Brain microvascular endothelial cell (primary cell): ENCODE data around the gene ERI3.

Experiments
- DNase-seq: peaks from one replicate; pipeline ENCODE4 v3.0.0-alpha.2; 2020
- H3K27ac ChIP-seq: fragments of 250-450 bp; sonication (Bioruptor Pico); 2 replicates; pipeline ENCODE4 v1.5.1; 2020; ENCODE audit warnings: mild to moderate bottlenecking, moderate library complexity
- H3K27me3 ChIP-seq: fragments of 250-450 bp; sonication (Bioruptor Pico); replicated peaks from 2 replicates; pipeline ENCODE4 v1.5.1; 2020; ENCODE audit warnings: mild to moderate bottlenecking
- H3K36me3 ChIP-seq: fragments of 250-450 bp; sonication (Bioruptor Pico); replicated peaks from 2 replicates; pipeline ENCODE4 v1.5.1; 2020; ENCODE audit warnings: mild to moderate bottlenecking
- H3K4me3 ChIP-seq: 2 replicates; pipeline ENCODE4 v1.5.1; 2011; ENCODE audit warnings: low read depth, mild to moderate bottlenecking, control low read depth, low read length, moderate library complexity
- in situ Hi-C: cut with HindIII; loops from 2 replicates; pipeline ENCODE4 v1.10.0; 2017; ENCODE audit warnings: low sequenced_read_pairs, low pct_ligation_motif_present
- TF ChIP-seq, protein P1 (sequence below): IDR thresholded peaks from 2 replicates; pipeline ENCODE4 v1.5.1; 2011; ENCODE audit warnings: low read depth, mild to moderate bottlenecking, moderate library complexity, low read length, control low read depth, inconsistent platforms; ENCODE audit errors: missing control alignments

Gene ERI3

DNA sequence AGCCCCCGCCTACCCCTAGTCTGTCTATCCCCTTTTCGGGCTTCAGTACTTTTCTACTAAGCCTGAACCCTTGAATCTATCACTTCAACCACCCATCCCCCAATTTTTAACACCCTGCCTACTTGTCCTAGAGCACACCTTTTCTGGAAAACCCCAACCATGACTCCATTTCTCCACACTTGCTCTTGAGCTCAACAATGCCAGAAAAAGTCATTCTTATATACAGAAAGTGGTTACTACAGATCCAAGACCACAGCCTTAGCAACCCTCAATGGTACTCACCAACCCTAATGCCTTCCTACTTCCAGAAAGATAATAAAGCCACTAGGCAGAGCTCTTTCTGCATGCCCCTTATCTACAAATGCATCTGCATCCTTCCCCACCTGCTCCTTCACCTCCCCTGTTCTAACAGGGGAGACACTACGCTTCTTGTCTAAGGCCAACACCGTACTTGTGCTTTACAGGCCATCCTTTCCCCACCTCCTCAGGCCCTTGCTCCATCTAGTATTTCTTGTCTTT, 100.6 kb downstream of the ERI3 start:
- H3K27ac ChIP-seq: no peak overlapping the region
- H3K27me3 ChIP-seq: no peaks in the 10 kb centered on the region
- H3K36me3 ChIP-seq: no peaks in the 10 kb centered on the region
- TF ChIP-seq, protein P1, sequence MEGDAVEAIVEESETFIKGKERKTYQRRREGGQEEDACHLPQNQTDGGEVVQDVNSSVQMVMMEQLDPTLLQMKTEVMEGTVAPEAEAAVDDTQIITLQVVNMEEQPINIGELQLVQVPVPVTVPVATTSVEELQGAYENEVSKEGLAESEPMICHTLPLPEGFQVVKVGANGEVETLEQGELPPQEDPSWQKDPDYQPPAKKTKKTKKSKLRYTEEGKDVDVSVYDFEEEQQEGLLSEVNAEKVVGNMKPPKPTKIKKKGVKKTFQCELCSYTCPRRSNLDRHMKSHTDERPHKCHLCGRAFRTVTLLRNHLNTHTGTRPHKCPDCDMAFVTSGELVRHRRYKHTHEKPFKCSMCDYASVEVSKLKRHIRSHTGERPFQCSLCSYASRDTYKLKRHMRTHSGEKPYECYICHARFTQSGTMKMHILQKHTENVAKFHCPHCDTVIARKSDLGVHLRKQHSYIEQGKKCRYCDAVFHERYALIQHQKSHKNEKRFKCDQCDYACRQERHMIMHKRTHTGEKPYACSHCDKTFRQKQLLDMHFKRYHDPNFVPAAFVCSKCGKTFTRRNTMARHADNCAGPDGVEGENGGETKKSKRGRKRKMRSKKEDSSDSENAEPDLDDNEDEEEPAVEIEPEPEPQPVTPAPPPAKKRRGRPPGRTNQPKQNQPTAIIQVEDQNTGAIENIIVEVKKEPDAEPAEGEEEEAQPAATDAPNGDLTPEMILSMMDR: no peak
- no peak for DNase-seq
- in situ Hi-C loops: no loop called here
- H3K4me3 ChIP-seq: no peak overlapping the region

DNA sequence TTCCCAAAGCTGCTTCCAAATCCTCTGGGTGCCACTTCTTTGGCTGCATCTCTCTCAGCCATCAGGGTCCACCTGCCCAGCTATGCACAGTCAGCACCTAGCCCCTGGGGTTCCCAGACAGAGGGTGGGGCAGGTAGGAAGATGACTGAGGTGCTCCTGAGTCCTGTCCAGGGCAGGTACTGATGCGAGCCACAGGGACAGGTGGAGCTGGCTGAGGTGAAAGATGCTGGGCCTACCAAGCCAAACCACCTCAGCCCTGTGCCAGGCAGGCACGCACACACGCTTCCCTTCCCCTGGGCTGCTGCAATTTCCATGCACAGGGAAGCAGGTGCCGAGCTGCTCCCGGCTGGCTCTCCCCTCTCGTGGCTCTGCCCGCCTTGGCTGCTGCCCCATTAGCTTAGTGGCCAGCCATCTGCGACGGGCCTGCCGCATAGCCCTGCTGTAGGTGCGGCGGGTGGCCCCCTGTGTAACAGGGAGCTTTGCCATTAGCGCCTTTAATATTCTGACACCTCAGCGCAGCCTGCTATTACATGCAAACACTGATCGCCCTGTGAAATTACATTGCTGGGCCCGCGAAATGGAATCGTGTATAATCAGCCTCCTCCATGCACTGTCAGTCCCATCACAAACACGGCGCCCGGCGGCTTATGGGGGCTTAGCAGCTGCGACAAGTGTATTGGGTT, 102.9 kb downstream of the ERI3 start:
- H3K4me3 ChIP-seq: no peak overlapping the region
- no peaks in the 10 kb centered on the region for H3K36me3 ChIP-seq
- in situ Hi-C loops: no loop called here
- no peak overlapping the region for H3K27ac ChIP-seq
- TF ChIP-seq, protein P1: no peak
- no peaks in the 10 kb centered on the region for H3K27me3 ChIP-seq
- no peak for DNase-seq

GRCh38 chr1:44251486-44251885, 103.6 kb downstream of the ERI3 start:
- H3K36me3 ChIP-seq: no peaks in the 10 kb centered on the region
- in situ Hi-C loops: no loop called here
- TF ChIP-seq, protein P1: no peak
- no peak overlapping the region for H3K4me3 ChIP-seq
- no peak overlapping the region for H3K27ac ChIP-seq
- no peaks in the 10 kb centered on the region for H3K27me3 ChIP-seq
- no peak for DNase-seq

GRCh38 chr1:44250068-44250781, 104.8 kb downstream of the ERI3 start:
- DNase-seq: no peak
- no peaks in the 10 kb centered on the region for H3K27me3 ChIP-seq
- TF ChIP-seq, protein P1: no peak
- H3K4me3 ChIP-seq: no peak overlapping the region
- no peak overlapping the region for H3K27ac ChIP-seq
- in situ Hi-C loops: no loop called here
- no peaks in the 10 kb centered on the region for H3K36me3 ChIP-seq

GRCh38 chr1:44249543-44249942, 105.5 kb downstream of the ERI3 start:
- H3K36me3 ChIP-seq: no peaks in the 10 kb centered on the region
- TF ChIP-seq, protein P1: peak; percentile 40

More at GRCh38 chr1:44249543-44249942, 105.5 kb downstream of the ERI3 start:
- in situ Hi-C loops: no loop called here
- Histone ChIP-seq H3K27me3 (no peaks in the 10 kb centered on the region), H3K27ac (no peak overlapping the region), H3K4me3 (no peak overlapping the region)
- DNase-seq: peak; percentile 8
